ENCODE data around the gene OTUD5.

Gene OTUD5

DNA sequence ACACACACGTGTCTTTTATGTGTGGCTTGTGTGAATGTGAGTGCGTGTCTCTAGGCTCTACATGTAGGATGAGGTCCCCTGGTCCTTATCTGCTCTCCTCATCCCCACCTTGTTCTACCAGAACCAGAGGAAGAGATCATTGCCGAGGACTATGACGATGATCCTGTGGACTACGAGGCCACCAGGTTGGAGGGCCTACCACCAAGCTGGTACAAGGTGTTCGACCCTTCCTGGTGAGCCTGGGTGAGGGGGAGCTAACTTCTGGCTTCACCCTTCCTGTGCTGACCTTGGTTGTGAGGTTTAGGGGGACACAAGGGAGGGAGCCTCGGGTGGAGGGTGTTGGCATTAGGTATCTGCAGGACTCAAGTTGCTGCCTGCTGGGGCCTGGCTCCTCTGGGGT is 56.3 kb downstream of the OTUD5 start:
- H3K4me3 ChIP-seq (ENCODE audit: low read depth, low read length) = no peak overlapping the region
- TF ChIP-seq, protein P1, sequence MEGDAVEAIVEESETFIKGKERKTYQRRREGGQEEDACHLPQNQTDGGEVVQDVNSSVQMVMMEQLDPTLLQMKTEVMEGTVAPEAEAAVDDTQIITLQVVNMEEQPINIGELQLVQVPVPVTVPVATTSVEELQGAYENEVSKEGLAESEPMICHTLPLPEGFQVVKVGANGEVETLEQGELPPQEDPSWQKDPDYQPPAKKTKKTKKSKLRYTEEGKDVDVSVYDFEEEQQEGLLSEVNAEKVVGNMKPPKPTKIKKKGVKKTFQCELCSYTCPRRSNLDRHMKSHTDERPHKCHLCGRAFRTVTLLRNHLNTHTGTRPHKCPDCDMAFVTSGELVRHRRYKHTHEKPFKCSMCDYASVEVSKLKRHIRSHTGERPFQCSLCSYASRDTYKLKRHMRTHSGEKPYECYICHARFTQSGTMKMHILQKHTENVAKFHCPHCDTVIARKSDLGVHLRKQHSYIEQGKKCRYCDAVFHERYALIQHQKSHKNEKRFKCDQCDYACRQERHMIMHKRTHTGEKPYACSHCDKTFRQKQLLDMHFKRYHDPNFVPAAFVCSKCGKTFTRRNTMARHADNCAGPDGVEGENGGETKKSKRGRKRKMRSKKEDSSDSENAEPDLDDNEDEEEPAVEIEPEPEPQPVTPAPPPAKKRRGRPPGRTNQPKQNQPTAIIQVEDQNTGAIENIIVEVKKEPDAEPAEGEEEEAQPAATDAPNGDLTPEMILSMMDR (IDR thresholded peaks at IDR 0.05; ENCODE audit: low read depth, low read length) = no peak

DNA sequence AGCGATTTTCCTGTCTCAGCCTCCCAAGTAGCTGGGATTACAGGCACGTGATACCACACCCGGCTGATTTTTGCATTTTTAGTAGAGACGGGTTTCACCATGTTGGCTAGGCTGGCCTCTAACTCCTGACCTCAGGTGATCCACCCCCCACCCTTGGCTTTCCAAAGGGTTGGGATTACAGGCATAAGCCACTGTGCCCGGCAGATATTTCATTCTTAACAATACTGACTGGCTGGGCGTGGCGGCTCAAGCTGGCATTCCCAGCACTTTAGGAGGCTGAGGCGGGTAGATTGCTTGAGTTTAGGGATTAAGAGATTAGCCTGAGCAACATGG is 58.4 kb downstream of the OTUD5 start:
- TF ChIP-seq, protein P1 (IDR thresholded peaks at IDR 0.05; ENCODE audit: low read depth, low read length) = no peak
- H3K4me3 ChIP-seq (ENCODE audit: low read depth, low read length) = no peak overlapping the region

DNA sequence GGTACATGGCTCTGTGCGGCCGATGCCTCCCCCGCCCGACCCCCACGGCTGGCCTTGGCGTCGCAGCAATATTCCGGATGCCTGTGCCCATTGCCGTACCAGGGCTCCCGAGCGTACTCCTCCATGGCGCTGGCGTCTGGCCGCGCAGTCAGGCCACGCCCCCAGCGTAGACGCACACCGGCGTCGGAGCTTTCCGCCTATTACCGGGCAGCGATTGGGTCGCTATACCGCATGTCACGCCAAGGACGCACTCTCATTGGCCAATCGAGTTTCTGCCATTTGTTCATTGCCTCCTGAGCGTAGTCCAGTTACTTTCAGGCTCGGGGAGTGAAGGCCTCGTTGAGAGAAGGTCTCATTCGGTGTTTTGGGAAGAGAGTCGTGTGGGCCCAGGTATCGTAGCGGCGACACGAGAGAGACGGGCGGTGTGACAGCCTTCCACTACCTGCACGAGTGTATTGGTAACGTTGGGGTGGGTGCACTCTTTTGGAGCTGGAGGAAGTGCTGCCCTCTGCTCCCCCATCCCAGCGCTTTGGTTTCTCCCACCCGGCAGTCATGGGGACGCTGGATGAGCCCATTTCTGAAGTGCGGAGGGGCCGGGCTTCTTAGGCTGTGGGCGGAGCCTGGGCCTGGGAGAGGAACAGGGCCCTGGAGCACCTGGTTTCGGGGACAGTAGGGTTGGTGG is 59.6 kb downstream of the OTUD5 start, which contains the start of the genes PQBP1 and TIMM17B:
Gene PQBP1, plus strand, starts transcription at position 306 of the 682 bp plus-strand sequence. CDS start 580 bp downstream, outside the sequence.
Gene TIMM17B, minus strand, starts transcription at position 144 of the 682 bp plus-strand sequence. Its CDS starts 19 bp downstream, at position 125.
- TF ChIP-seq, protein P1 (IDR thresholded peaks at IDR 0.05; ENCODE audit: low read depth, low read length) = no peak
- H3K4me3 ChIP-seq (ENCODE audit: low read depth, low read length) = peak within 1 kb of the TSS; percentile 77

DNA sequence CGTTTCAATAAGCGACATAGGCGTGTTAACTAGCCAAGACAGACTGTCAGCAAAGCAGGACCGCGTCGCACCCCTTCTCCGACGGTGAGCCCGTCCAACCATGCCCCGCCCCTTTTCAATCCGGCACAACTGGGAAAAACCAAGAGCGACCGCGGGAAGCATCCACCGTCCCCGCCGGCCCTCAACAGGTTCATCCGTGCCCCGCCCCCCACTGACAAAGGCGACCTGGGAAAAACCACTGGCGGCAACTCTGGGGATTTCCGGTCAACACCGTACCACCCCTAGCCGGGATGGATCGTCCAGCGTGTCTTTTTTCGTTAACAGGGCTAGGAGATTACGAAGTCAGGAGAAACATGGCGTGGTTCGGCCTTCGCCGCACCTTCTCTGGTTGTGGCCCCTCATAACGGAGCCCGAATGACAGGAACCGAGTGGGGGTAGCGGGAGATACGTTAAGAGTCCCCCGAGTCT is 60.2 kb downstream of the OTUD5 start:
- TF ChIP-seq, protein P1 (IDR thresholded peaks at IDR 0.05; ENCODE audit: low read depth, low read length) = no peak
- H3K4me3 ChIP-seq (ENCODE audit: low read depth, low read length) = peak overlapping the region; percentile 77

DNA sequence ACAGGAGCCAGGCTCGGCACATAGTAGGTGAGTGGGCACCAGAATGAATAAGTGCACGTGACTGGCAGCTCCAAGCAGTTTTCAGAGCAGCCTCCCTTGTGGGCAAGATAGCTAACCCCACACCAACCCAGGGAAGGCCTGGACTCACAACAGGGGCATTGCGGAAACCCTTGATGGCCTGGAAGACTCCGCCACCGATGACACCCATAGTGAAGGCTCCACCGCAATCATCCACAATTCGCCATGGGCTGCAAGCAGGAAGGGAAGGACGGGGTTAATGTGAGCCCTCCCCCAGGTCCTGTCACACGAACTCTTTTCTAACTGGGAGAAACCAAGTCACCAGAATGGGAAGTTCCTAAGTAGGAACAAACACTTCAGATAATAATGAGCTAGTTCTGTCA is 60.8 kb downstream of the OTUD5 start:
- H3K4me3 ChIP-seq (ENCODE audit: low read depth, low read length) = peak overlapping the region; percentile 77
- TF ChIP-seq, protein P1 (IDR thresholded peaks at IDR 0.05; ENCODE audit: low read depth, low read length) = no peak

DNA sequence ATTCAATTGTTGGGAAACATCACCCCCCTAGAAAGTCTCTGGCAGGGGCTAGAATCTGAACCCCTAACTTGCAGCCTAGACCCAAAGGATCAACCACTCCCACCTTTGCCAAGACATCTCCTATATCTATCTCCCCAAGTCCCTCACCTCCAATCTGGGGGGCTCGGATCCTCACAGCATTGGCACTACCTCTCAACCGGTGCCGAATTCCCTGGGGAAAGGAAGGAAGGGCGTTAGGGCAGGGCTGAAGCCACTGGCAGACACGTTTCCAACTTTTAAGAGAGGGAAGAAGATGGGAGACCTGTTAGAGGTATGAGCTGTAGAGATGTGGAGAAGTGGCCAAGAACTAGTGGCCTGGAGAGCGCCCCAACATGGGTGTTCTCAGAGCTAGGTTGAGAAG is 62.5 kb downstream of the OTUD5 start:
- no peak overlapping the region for H3K4me3 ChIP-seq (ENCODE audit: low read depth, low read length)
- TF ChIP-seq, protein P1 (IDR thresholded peaks at IDR 0.05; ENCODE audit: low read depth, low read length) = no peak

DNA sequence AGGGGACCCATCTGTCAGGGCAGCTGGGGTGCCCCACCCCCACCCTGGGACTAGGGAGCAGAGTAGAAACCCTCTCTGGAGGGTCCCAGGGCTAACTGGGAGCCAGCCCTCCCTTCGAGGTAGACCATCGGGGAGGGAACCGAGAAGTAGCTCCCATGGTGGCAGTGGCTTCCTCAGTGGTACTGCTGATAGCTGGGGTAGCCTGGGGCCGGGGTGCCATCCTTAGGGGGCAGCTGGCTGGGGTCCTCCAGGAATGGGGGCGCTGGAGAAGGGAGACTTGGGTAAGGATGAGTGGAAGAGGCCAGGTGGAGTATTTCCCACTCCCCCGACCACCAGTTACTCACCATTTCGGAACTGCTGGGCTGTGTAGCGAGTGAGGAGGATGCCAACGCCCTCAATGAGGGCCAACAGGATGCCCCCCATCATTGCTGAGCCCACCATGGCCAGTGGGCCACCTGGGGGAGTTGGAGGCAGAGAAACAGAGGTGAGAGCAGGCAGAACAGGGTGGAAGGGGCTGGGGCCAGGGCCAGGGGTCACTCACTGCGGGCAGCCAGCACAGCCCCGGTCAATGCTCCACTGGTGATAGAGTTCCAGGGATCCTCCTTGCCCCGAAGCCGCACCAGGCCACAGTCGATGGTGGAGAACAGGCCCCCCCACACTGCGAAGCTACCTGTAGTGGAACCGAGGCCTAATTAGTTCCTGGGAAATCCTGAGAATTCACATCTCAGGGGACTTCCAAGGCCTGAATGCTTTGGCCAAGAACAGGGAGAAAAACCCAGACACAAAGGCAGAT is 63.7 kb downstream of the OTUD5 start:
- H3K4me3 ChIP-seq (ENCODE audit: low read depth, low read length) = no peak overlapping the region
- TF ChIP-seq, protein P1 (IDR thresholded peaks at IDR 0.05; ENCODE audit: low read depth, low read length) = no peak

Data from WI38 (cell line).